HCT116 (cell line): ENCODE data around the gene CELA3A. TPM values are rescaled to one million over a fixed set of nuclear protein-coding genes. Genes with fewer than 3 reads are reported as not detected.

ENCODE experiments used
- ATAC-seq: fragments of 200-7000 bp; cut with Tn5 transposase; 2 replicates; pipeline ENCODE4 v1.9.1; 2020; ENCODE audit warnings: mild to moderate bottlenecking, moderate library complexity
- BruUV-seq: library from RNA; stranded (reverse); fragments of 400-500 nt; replicated peaks from 2 replicates; lab custom pipeline; 2021; lab: Mats Ljungman, UMichigan
- CTCF ChIA-PET: fragments of 300-600 bp; sonication (Branson Sonifier 250); formaldehyde crosslinking; loops from one replicate; lab custom pipeline; 2021; ENCODE audit warnings: antibody characterized with exemption; lab: Charles Lee
- POLR2A ChIA-PET: fragments of 300-600, 350-600 bp; sonication (Branson Sonifier 250); formaldehyde crosslinking; loops from one replicate; lab custom pipeline; 2021; ENCODE audit warnings: antibody characterized with exemption; lab: Charles Lee
- RAD21 ChIA-PET, 2 experiments: fragments of 300-600 bp; sonication (Branson Sonifier 250); formaldehyde crosslinking; loops; one replicate each; lab custom pipeline; 2023; ENCODE audit warnings: low total read pairs in 2 of 2; ENCODE audit not compliant: uncharacterized antibody in 2 of 2, unreplicated experiment in 2 of 2, low non-redundant PET in 1 of 2; lab: Charles Lee
- DNase-seq: peaks from one replicate; pipeline ENCODE4 v3.0.0-alpha.2; 2010; ENCODE audit warnings: low read depth, low spot score
- H2AFZ ChIP-seq: fragments of 200-600 bp; shearing (Covaris generic), sonication (generic); 2 replicates; pipeline ENCODE4 v1.6.1; 2017; ENCODE audit warnings: low read depth, mixed run types, mixed read lengths, antibody characterized with exemption, low read length; ENCODE audit not compliant: poor library complexity, severe bottlenecking
- H3K27ac ChIP-seq: 2 replicates; pipeline ENCODE4 v1.5.1; 2012; ENCODE audit warnings: low read depth, low read length
- H3K27me3 ChIP-seq: fragments of 200-600 bp; sonication (generic); 2 replicates; pipeline ENCODE4 v1.6.1; 2016; ENCODE audit warnings: mixed run types, low read length, mixed read lengths; ENCODE audit not compliant: insufficient read depth
- H3K36me3 ChIP-seq, 2 experiments: fragments of 200-500 bp in 1 of 2; fragments of 200-600 bp in 1 of 2; sonication (Bioruptor generic) in 1 of 2; sonication (generic) in 1 of 2; 2 replicates each; pipeline versions ENCODE4 v1.5.1 to v1.6.1; 2014 to 2016; ENCODE audit warnings: low read length in 2 of 2, inconsistent platforms in 1 of 2, mixed read lengths in 1 of 2, mixed run types in 1 of 2; ENCODE audit not compliant: insufficient read depth in 2 of 2, control insufficient read depth in 1 of 2
- H3K4me1 ChIP-seq, 2 experiments: fragments of 200-600 bp in 1 of 2; sonication (generic) in 1 of 2; 2 replicates each; pipeline versions ENCODE4 v1.5.1 to v1.6.1; 2012 to 2017; ENCODE audit warnings: low read length in 2 of 2, inconsistent platforms in 1 of 2, mild to moderate bottlenecking in 1 of 2, mixed read lengths in 1 of 2, mixed run types in 1 of 2, moderate library complexity in 1 of 2; ENCODE audit not compliant: insufficient read depth in 2 of 2, control insufficient read depth in 1 of 2
- H3K4me2 ChIP-seq: fragments of 200-600 bp; sonication (generic); 2 replicates; pipeline ENCODE4 v1.6.1; 2017; ENCODE audit warnings: mixed run types, low read length, mixed read lengths
- H3K4me3 ChIP-seq, 2 experiments: fragments of 200-600 bp in 1 of 2; sonication (generic) in 1 of 2; replicated peaks in 1 of 2; 2 replicates each; pipeline ENCODE4 v1.5.1; 2011 to 2016; ENCODE audit warnings: low read length in 2 of 2, control low read depth in 1 of 2, low read depth in 1 of 2, mild to moderate bottlenecking in 1 of 2, mixed read lengths in 1 of 2, mixed run types in 1 of 2
- H3K79me2 ChIP-seq: fragments of 200-600 bp; sonication (generic); 2 replicates; pipeline ENCODE4 v1.6.1; 2017; ENCODE audit warnings: mild to moderate bottlenecking, mixed run types, low read length, moderate library complexity, mixed read lengths; ENCODE audit not compliant: insufficient read depth
- H3K9ac ChIP-seq: fragments of 200-600 bp; sonication (generic); 2 replicates; pipeline ENCODE4 v1.6.1; 2016; ENCODE audit warnings: low read length, mixed read lengths
- H3K9me2 ChIP-seq: fragments of 200-600 bp; sonication (generic), shearing (Covaris generic); 2 replicates; pipeline ENCODE4 v1.6.1; 2017; ENCODE audit warnings: mixed run types, mild to moderate bottlenecking, moderate library complexity; ENCODE audit not compliant: insufficient read depth
- H3K9me3 ChIP-seq, 2 experiments: fragments of 200-500 bp in 1 of 2; fragments of 200-600 bp in 1 of 2; sonication (Bioruptor generic) in 1 of 2; sonication (generic) in 1 of 2; 2 replicates each; pipeline ENCODE4 v1.6.1; 2014 to 2017; ENCODE audit warnings: low read length in 2 of 2, mixed read lengths in 2 of 2, inconsistent platforms in 1 of 2, low read depth in 1 of 2, mild to moderate bottlenecking in 1 of 2, mixed run types in 1 of 2, moderate library complexity in 1 of 2; ENCODE audit not compliant: control insufficient read depth in 1 of 2, insufficient read depth in 1 of 2
- H4K20me1 ChIP-seq: fragments of 200-600 bp; sonication (generic), shearing (Covaris generic); 2 replicates; pipeline ENCODE4 v1.6.1; 2017; ENCODE audit warnings: mixed run types, mild to moderate bottlenecking, moderate library complexity; ENCODE audit not compliant: insufficient read depth
- EZH2 ChIP-seq: fragments of 200-600 bp; sonication (generic); IDR thresholded peaks from 2 replicates; pipeline ENCODE4 v1.6.1; 2017; ENCODE audit warnings: antibody characterized with exemption, mixed run types
- RAD21 ChIP-seq: IDR thresholded peaks from 2 replicates; pipeline ENCODE4 v1.6.1; 2012; ENCODE audit warnings: low read depth, mild to moderate bottlenecking
- TCF7L2 ChIP-seq: IDR thresholded peaks from 2 replicates; pipeline ENCODE4 v1.7.0; 2011; ENCODE audit warnings: borderline replicate concordance, inconsistent platforms; ENCODE audit not compliant: insufficient read depth, insufficient read length; ENCODE audit errors: extremely low read depth
- ZNF274 ChIP-seq: fragments of 200-500 bp; sonication (Bioruptor generic); IDR thresholded peaks from 2 replicates; pipeline ENCODE4 v1.6.1; 2014; ENCODE audit warnings: mild to moderate bottlenecking, low read depth, low read length, inconsistent platforms
- intact Hi-C: fragments of 100-400 bp; cut with micrococcal nuclease; formaldehyde crosslinking; loops from 2 replicates; pipeline ENCODE4 v1.10.0; 2022
- total RNA-seq: library from RNA; stranded (reverse); gene quantifications from one replicate; pipeline ENCODE4 v1.2.1, GENCODE V29; 2021; ENCODE audit not compliant: unreplicated experiment

Gene CELA3A
- total RNA-seq, 1 experiment from 2014 or later: 9.0 TPM

DNA sequence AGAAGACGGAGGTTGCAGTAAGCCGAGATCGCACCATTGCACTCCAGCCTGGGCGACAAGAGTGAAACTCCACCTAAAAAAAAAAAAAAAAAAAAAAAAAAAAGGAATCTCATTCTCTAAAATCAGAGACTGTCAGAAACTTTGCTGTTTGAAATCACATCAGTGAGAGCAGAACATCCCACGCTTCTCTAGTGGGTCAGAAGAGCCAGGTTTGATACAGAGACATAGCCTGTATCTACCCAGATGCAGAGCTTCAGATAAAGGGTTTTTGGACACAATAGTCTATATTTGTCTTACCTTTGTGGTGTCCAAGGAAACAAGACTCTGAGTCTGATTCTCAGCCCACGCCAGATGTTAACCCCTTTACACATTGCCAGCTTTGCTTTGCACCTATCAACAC is 19.6 kb downstream of the CELA3A start:
- intact Hi-C loops: loop anchor here (5.0 kb wide), 1 partner anchor 256 kb away; no protein-coding TSS in a partner anchor
- Histone ChIP-seq H3K9ac (no peak overlapping the region), H3K36me3 (no peaks in the 10 kb centered on the region), H3K4me2 (no peak overlapping the region), H3K4me3 (no peak overlapping the region), H3K27me3 (no peaks in the 10 kb centered on the region), H3K79me2 (0 out of 2 replicates have a peak, but pooled peaks cover 2% of the 10 kb centered on the region), H3K9me2 (no peaks in the 10 kb centered on the region), H4K20me1 (no peaks in the 10 kb centered on the region), H3K27ac (no peak overlapping the region), H2AFZ (no peak overlapping the region), H3K9me3 (no peaks in the 10 kb centered on the region), H3K4me1 (peaks cover 15 to 36% of the 10 kb centered on the region in 2 experiments)
- ChIA-PET RAD21 (no interaction called here), CTCF (no interaction called here), POLR2A (interaction anchor here (0.7 kb wide), 1 partner anchor 34 kb away, joined by 6 read pairs; no protein-coding TSS in a partner anchor)
- TF ChIP-seq RAD21 (no peak), EZH2 (no peak)
- ATAC-seq (no peak), DNase-seq (no peak)
- BruUV-seq: no TSS peak

DNA sequence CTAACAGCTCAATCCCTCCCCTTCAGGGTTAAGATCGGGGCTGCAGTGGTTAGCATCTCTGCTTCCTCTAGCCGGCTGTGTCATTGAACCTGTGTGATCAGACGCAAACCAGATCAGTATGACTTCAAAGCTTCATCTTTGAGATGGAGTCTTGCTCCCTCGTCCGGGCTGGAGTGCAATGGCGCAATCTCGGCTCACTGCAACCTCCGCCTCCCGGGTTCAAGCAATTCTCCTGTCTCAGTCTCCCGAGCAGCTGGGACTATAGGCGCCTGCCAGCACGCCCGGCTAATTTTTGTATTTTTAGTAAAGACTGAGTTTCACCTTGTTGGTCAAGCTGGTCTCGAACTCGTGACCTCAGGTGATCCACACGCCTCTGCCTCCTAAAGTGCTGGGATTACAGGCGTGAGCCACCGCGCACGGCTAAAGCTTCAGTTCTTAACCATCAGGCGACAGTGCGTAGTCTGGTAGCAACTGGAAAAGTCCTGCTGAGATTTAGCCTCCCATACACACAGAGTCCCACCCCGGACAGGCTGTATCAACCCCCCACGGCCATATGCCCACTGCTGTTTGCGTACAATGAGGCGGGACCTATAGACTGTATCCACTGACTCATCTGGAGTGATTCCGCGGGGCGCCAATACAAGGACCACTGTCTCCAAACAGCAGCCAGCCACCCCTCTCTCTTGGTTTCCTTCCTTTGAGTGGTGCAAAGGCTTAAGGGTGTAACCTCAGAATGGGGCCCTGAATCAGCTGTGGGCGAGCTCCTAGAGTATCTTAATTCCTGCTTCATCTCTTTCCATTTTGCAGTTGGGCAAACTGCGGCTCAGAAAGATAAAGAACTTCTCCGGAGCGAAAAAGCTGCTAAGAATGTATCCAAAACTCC is 23.3 kb downstream of the CELA3A start:
- ATAC-seq (peak; percentile 55), DNase-seq (peak; percentile 54)
- ChIA-PET CTCF (interaction anchor here (0.7 to 1.1 kb wide), 5 partner anchors 15 to 755 kb away, joined by 3 to 5 read pairs (median 4); partner anchors contain the start of gene CDC42), POLR2A (interaction anchor here (0.6 to 2.4 kb wide), 6 partner anchors 14 to 619 kb away, joined by 3 to 18 read pairs (median 4); partner anchors contain the start of gene CDC42), RAD21 (interaction anchor here in 1 of 2 experiments (1.7 kb wide), 1 partner anchor 28 kb away, joined by 7 read pairs; the partner anchor contains the start of gene CDC42)
- Histone ChIP-seq H3K27me3 (no peaks in the 10 kb centered on the region), H3K9me2 (no peaks in the 10 kb centered on the region), H3K9ac (peak overlapping the region; percentile 97), H2AFZ (peak overlapping the region; percentile 87), H3K79me2 (peaks cover 8% of the 10 kb centered on the region; the same call in 1 of the 2 replicates), H4K20me1 (no peaks in the 10 kb centered on the region), H3K36me3 (no peaks in the 10 kb centered on the region), H3K4me2 (peak overlapping the region; percentile 86), H3K27ac (peak overlapping the region; percentile 99), H3K4me3 (peak overlapping the region; percentile 72 to 87), H3K9me3 (no peaks in the 10 kb centered on the region), H3K4me1 (peaks cover 18 to 34% of the 10 kb centered on the region in 2 experiments)
- intact Hi-C loops: loop anchor here (1.0 to 5.0 kb wide), 2 partner anchors 28 to 253 kb away; partner anchors contain the start of gene CDC42
- TSS peak; percentile 89 for BruUV-seq
- TF ChIP-seq RAD21 (no peak), ZNF274 (no peak), TCF7L2 (peak; percentile 82)
